Nephron progenitor cell (in vitro differentiated cells): ENCODE results near the gene SPRR2B.
"Not testable (repeated sequence)": the region's sequence is repeated elsewhere in the genome, so short reads cannot be mapped to it uniquely, and the experiment has no call there.

ENCODE experiments used
- DNase-seq: peaks from one replicate; pipeline ENCODE4 v3.0.0; 2021
- H3K27ac Mint-ChIP-seq: 2 replicates; pipeline ENCODE4 v1.8.0; 2021; ENCODE audit warnings: mild to moderate bottlenecking, moderate library complexity, mixed read lengths
- H3K27me3 Mint-ChIP-seq: 2 replicates; pipeline ENCODE4 v1.8.0; 2021; ENCODE audit warnings: mild to moderate bottlenecking, low read depth, mixed read lengths; ENCODE audit not compliant: poor library complexity
- H3K36me3 Mint-ChIP-seq: 2 replicates; pipeline ENCODE4 v1.8.0; 2021; ENCODE audit warnings: low read depth, mixed read lengths
- H3K4me1 Mint-ChIP-seq: 2 replicates; pipeline ENCODE4 v1.8.0; 2021; ENCODE audit warnings: mixed read lengths
- H3K4me3 Mint-ChIP-seq: 2 replicates; pipeline ENCODE4 v1.8.0; 2021; ENCODE audit warnings: mild to moderate bottlenecking, moderate library complexity, mixed read lengths
- H3K9me3 Mint-ChIP-seq: 2 replicates; pipeline ENCODE4 v1.8.0; 2021; ENCODE audit warnings: mild to moderate bottlenecking, moderate library complexity, mixed read lengths
- CTCF ChIP-seq: fragments of 200-600 bp; sonication (generic); IDR thresholded peaks from 2 replicates; pipeline ENCODE4 v1.5.0; 2021; ENCODE audit warnings: antibody characterized with exemption

Gene SPRR2B

GRCh38 chr1:153072806-153073726 is 1.7 kb upstream of the SPRR2B start:
- H3K4me1 Mint-ChIP-seq = no peaks in the 10 kb centered on the region
- H3K4me3 Mint-ChIP-seq = no peak overlapping the region
- no peaks in the 10 kb centered on the region for H3K36me3 Mint-ChIP-seq
- H3K27ac Mint-ChIP-seq = no peak overlapping the region
- peaks cover 2% of the 10 kb centered on the region for H3K9me3 Mint-ChIP-seq
- no peak for DNase-seq
- no peak for TF ChIP-seq CTCF
- no peaks in the 10 kb centered on the region for H3K27me3 Mint-ChIP-seq

- no peaks in the 10 kb centered on the region for H3K4me1 Mint-ChIP-seq
- H3K4me3 Mint-ChIP-seq = no peak overlapping the region
- no peak overlapping the region for H3K27ac Mint-ChIP-seq
- TF ChIP-seq CTCF = no peak
- no peaks in the 10 kb centered on the region for H3K9me3 Mint-ChIP-seq
- no peak for DNase-seq
- peaks cover 3% of the 10 kb centered on the region for H3K27me3 Mint-ChIP-seq
- H3K36me3 Mint-ChIP-seq = no peaks in the 10 kb centered on the region
These were observed 1.2 kb downstream of the SPRR2B start for GRCh38 chr1:153070243-153070642.

GRCh38 chr1:153058826-153059784 is 12.3 kb downstream of the SPRR2B start:
- H3K27me3 Mint-ChIP-seq = peaks cover 3% of the 10 kb centered on the region
- H3K27ac Mint-ChIP-seq = no peak overlapping the region
- no peak overlapping the region for H3K4me3 Mint-ChIP-seq

GRCh38 chr1:153058154-153058553 is 13.3 kb downstream of the SPRR2B start:
- peaks cover 3% of the 10 kb centered on the region for H3K27me3 Mint-ChIP-seq
- H3K4me3 Mint-ChIP-seq = no peak overlapping the region
- H3K4me1 Mint-ChIP-seq = no peaks in the 10 kb centered on the region
- no peak overlapping the region for H3K27ac Mint-ChIP-seq
- H3K36me3 Mint-ChIP-seq = no peaks in the 10 kb centered on the region
- TF ChIP-seq CTCF = no peak
- H3K9me3 Mint-ChIP-seq = peaks cover 11% of the 10 kb centered on the region
- no peak for DNase-seq

More at GRCh38 chr1:153058826-153059784, 12.3 kb downstream of the SPRR2B start:
- TF ChIP-seq CTCF = no peak
- H3K4me1 Mint-ChIP-seq = no peaks in the 10 kb centered on the region
- no peak for DNase-seq
- H3K9me3 Mint-ChIP-seq = peaks cover 5% of the 10 kb centered on the region
- H3K36me3 Mint-ChIP-seq = no peaks in the 10 kb centered on the region

GRCh38 chr1:153057375-153057774 is 14.0 kb downstream of the SPRR2B start, which contains the start of gene SPRR2A:
TSS of gene SPRR2A (minus strand) at chr1:153057512. CDS start at chr1:153056735, 777 bp downstream.
- Mint-ChIP-seq H3K27me3 (peaks cover 3% of the 10 kb centered on the region), H3K27ac (no peak within 1 kb of the TSS)

GRCh38 chr1:153056111-153056510 is 15.3 kb downstream of the SPRR2B start:
- not testable (repeated sequence) for DNase-seq, H3K27me3 Mint-ChIP-seq, H3K36me3 Mint-ChIP-seq, H3K4me3 Mint-ChIP-seq, H3K27ac Mint-ChIP-seq, H3K4me1 Mint-ChIP-seq
- peaks cover 21% of the 10 kb centered on the region for H3K9me3 Mint-ChIP-seq

More at GRCh38 chr1:153057375-153057774, 14.0 kb downstream of the SPRR2B start, which contains the start of gene SPRR2A:
- H3K9me3 Mint-ChIP-seq = peaks cover 17% of the 10 kb centered on the region
- DNase-seq = no peak
- no peak for TF ChIP-seq CTCF
- H3K4me3 Mint-ChIP-seq = no peak within 1 kb of the TSS
- H3K4me1 Mint-ChIP-seq = no peaks in the 10 kb centered on the region
- H3K36me3 Mint-ChIP-seq = no peaks in the 10 kb centered on the region
